GM23338 (cell line): ENCODE results near the gene LAS1L. TPM values are rescaled to one million over a fixed set of nuclear protein-coding genes. Genes with fewer than 3 reads are reported as not detected.

Experiments
- ATAC-seq: fragments of 200-7000 bp; cut with Tn5 transposase; 3 replicates; pipeline ENCODE4 v1.9.1; 2020
- DNase-seq: peaks from one replicate; pipeline ENCODE4 v3.0.0-alpha.2; 2015; ENCODE audit warnings: low spot score
- H2AFZ ChIP-seq: fragments of 200-600 bp; sonication (generic); 2 replicates; pipeline ENCODE4 v1.8.0; 2016; ENCODE audit warnings: antibody characterized with exemption, mild to moderate bottlenecking, moderate library complexity
- H3F3A ChIP-seq: fragments of 200-600 bp; sonication (generic); replicated peaks from 2 replicates; pipeline ENCODE4 v1.8.0; 2017; ENCODE audit warnings: antibody characterized with exemption, mixed run types, low read depth
- H3K27ac ChIP-seq: fragments of 200-600 bp; sonication (generic); 2 replicates; pipeline ENCODE4 v1.6.1; 2016; ENCODE audit warnings: low read depth
- H3K27me3 ChIP-seq: fragments of 200-600 bp; sonication (generic); 2 replicates; pipeline ENCODE4 v1.8.0; 2016; ENCODE audit warnings: mild to moderate bottlenecking, mixed run types, moderate library complexity; ENCODE audit not compliant: insufficient read depth
- H3K36me3 ChIP-seq: fragments of 200-600 bp; sonication (generic); 2 replicates; pipeline ENCODE4 v1.8.0; 2016; ENCODE audit warnings: mild to moderate bottlenecking; ENCODE audit not compliant: insufficient read depth
- H3K4me1 ChIP-seq: fragments of 200-600 bp; sonication (generic); 2 replicates; pipeline ENCODE4 v1.8.0; 2016; ENCODE audit warnings: mild to moderate bottlenecking, moderate library complexity; ENCODE audit not compliant: insufficient read depth
- H3K4me2 ChIP-seq: fragments of 200-600 bp; sonication (generic); 2 replicates; pipeline ENCODE4 v1.7.1; 2017; ENCODE audit warnings: mixed run types
- H3K4me3 ChIP-seq: fragments of 200-600 bp; sonication (generic); 2 replicates; pipeline ENCODE4 v1.6.1; 2016; ENCODE audit warnings: mixed run types
- H3K79me2 ChIP-seq: fragments of 200-600 bp; sonication (generic); replicated peaks from 2 replicates; pipeline ENCODE4 v1.8.0; 2017; ENCODE audit warnings: mild to moderate bottlenecking; ENCODE audit not compliant: insufficient read depth
- H3K9me2 ChIP-seq: fragments of 200-600 bp; sonication (generic); 2 replicates; pipeline ENCODE4 v1.8.0; 2017; ENCODE audit not compliant: insufficient read depth
- H4K20me1 ChIP-seq: fragments of 200-600 bp; sonication (generic); replicated peaks from 2 replicates; pipeline ENCODE4 v1.8.0; 2017; ENCODE audit warnings: mild to moderate bottlenecking; ENCODE audit not compliant: insufficient read depth
- H3K27ac Mint-ChIP-seq: 2 replicates; pipeline ENCODE4 v1.8.0; 2020; ENCODE audit warnings: inconsistent platforms, mild to moderate bottlenecking, moderate library complexity, mixed read lengths
- H3K27me3 Mint-ChIP-seq: 3 replicates; pipeline ENCODE4 v1.8.0; 2022; ENCODE audit warnings: low read depth, mild to moderate bottlenecking, moderate library complexity, mixed read lengths, inconsistent platforms; ENCODE audit not compliant: insufficient read depth, poor library complexity
- H3K36me3 Mint-ChIP-seq: 3 replicates; pipeline ENCODE4 v1.8.0; 2021; ENCODE audit warnings: low read depth, mild to moderate bottlenecking, inconsistent platforms, moderate library complexity, mixed read lengths
- H3K4me1 Mint-ChIP-seq: 3 replicates; pipeline ENCODE4 v1.8.0; 2020; ENCODE audit warnings: mild to moderate bottlenecking, inconsistent platforms, mixed read lengths
- H3K4me3 Mint-ChIP-seq: 3 replicates; pipeline ENCODE4 v1.8.0; 2021; ENCODE audit warnings: moderate library complexity, mild to moderate bottlenecking, inconsistent platforms, mixed read lengths
- H3K9me3 Mint-ChIP-seq: 3 replicates; pipeline ENCODE4 v1.8.0; 2020; ENCODE audit warnings: moderate library complexity, mild to moderate bottlenecking, inconsistent platforms, mixed read lengths
- CREB1 ChIP-seq: fragments of 250-450 bp; sonication (Bioruptor Pico); IDR thresholded peaks from 2 replicates; pipeline ENCODE4 v1.5.0; 2020; ENCODE audit warnings: low read depth, mild to moderate bottlenecking, moderate library complexity
- CTCF ChIP-seq, 2 experiments: fragments of 200-600 bp in 1 of 2; sonication (generic) in 1 of 2; conservative IDR thresholded peaks; 2 replicates each; pipeline versions ENCODE4 v1.5.1 to v1.6.1; 2016 to 2017; ENCODE audit warnings: antibody characterized with exemption in 2 of 2, low read depth in 2 of 2, mild to moderate bottlenecking in 2 of 2, moderate library complexity in 1 of 2
- EZH2 ChIP-seq: fragments of 200-600 bp; sonication (generic); IDR thresholded peaks from one replicate; pipeline ENCODE4 v1.8.0; 2017; ENCODE audit warnings: antibody characterized with exemption, mild to moderate bottlenecking, low read depth; ENCODE audit not compliant: unreplicated experiment
- EZH2phosphoT487 ChIP-seq: fragments of 200-600 bp; sonication (generic); IDR thresholded peaks from one replicate; pipeline ENCODE4 v1.8.1; 2018; ENCODE audit warnings: antibody characterized with exemption; ENCODE audit not compliant: unreplicated experiment
- JUNB ChIP-seq: IDR thresholded peaks from one replicate; pipeline ENCODE4 v1.6.1; 2016; ENCODE audit warnings: antibody characterized with exemption; ENCODE audit not compliant: unreplicated experiment
- NANOG ChIP-seq: IDR thresholded peaks from 2 replicates; pipeline ENCODE4 v1.6.1; 2016; ENCODE audit warnings: antibody characterized with exemption, borderline replicate concordance
- POLR2AphosphoS5 ChIP-seq: IDR thresholded peaks from 2 replicates; pipeline ENCODE4 v1.6.1; 2016; ENCODE audit warnings: antibody characterized with exemption, low read depth
- STAT1 ChIP-seq: IDR thresholded peaks from one replicate; pipeline ENCODE4 v1.6.1; 2016; ENCODE audit warnings: antibody characterized with exemption; ENCODE audit not compliant: unreplicated experiment
- ZNF114 ChIP-seq: fragments of 250-450 bp; sonication (Bioruptor Pico); IDR thresholded peaks from 2 replicates; pipeline ENCODE4 v1.5.0; 2020; ENCODE audit warnings: mild to moderate bottlenecking, moderate library complexity
- polyA plus RNA-seq: library from polyadenylated mRNA; unstranded; fragments of >200 nt; fragmentation: Nextera tagmentation; extraction: Ambion mirVana; gene quantifications from 2 replicates; pipeline ENCODE4 v1.2.1, GENCODE V29; 2016
- total RNA-seq: library from RNA; depleted of rRNA; stranded (reverse); fragments of >200 nt; shearing (Covaris generic); gene quantifications from 2 replicates; pipeline ENCODE4 v1.2.3, GENCODE V29; 2014
- TF ChIP-seq, protein P1 (sequence below): IDR thresholded peaks from 2 replicates; pipeline ENCODE4 v1.6.1; 2016; ENCODE audit warnings: antibody characterized with exemption
- TF ChIP-seq, protein P2 (sequence below): fragments of 250-450 bp; sonication (Bioruptor Pico); IDR thresholded peaks from 2 replicates; pipeline ENCODE4 v1.5.0; 2020; ENCODE audit warnings: mild to moderate bottlenecking, moderate library complexity
- TF ChIP-seq, protein P3 (sequence below): IDR thresholded peaks from one replicate; pipeline ENCODE4 v1.6.1; 2018; ENCODE audit warnings: antibody characterized with exemption; ENCODE audit not compliant: unreplicated experiment

LAS1L gene
- total and polyA plus RNA-seq, 2 experiments from 2014 or later: 46.5 to 64.4 TPM

- H3K79me2 ChIP-seq: no peaks in the 10 kb centered on the region
- H3K36me3 ChIP-seq: no peaks in the 10 kb centered on the region
- no peak overlapping the region for H2AFZ ChIP-seq
- DNase-seq: no peak
- H3K27ac ChIP-seq: no peak overlapping the region
- no peaks in the 10 kb centered on the region for H3K9me3 Mint-ChIP-seq
- no peaks in the 10 kb centered on the region for H3K4me1 ChIP-seq
- H3K4me3 Mint-ChIP-seq: no peak overlapping the region
- peaks cover 1% of the 10 kb centered on the region for H3K27me3 Mint-ChIP-seq
- H3F3A ChIP-seq: no peaks in the 10 kb centered on the region
- no peaks in the 10 kb centered on the region; the same call in 2 of the 3 replicates for H3K4me1 Mint-ChIP-seq
- no peaks in the 10 kb centered on the region for H3K36me3 Mint-ChIP-seq
- no peaks in the 10 kb centered on the region for H3K27me3 ChIP-seq
- H3K4me3 ChIP-seq: no peak overlapping the region
- H3K9me2 ChIP-seq: no peaks in the 10 kb centered on the region
- ATAC-seq: no peak
- no peak overlapping the region for H3K4me2 ChIP-seq
- no peaks in the 10 kb centered on the region for H4K20me1 ChIP-seq
- H3K27ac Mint-ChIP-seq: no peak overlapping the region
- TF ChIP-seq NANOG: no peak
- TF ChIP-seq EZH2: no peak
- TF ChIP-seq CREB1 (CRISPR knock-in tag): no peak
- TF ChIP-seq ZNF114: no peak
- no peak for TF ChIP-seq STAT1
- no peak for TF ChIP-seq JUNB
- TF ChIP-seq, protein P1, sequence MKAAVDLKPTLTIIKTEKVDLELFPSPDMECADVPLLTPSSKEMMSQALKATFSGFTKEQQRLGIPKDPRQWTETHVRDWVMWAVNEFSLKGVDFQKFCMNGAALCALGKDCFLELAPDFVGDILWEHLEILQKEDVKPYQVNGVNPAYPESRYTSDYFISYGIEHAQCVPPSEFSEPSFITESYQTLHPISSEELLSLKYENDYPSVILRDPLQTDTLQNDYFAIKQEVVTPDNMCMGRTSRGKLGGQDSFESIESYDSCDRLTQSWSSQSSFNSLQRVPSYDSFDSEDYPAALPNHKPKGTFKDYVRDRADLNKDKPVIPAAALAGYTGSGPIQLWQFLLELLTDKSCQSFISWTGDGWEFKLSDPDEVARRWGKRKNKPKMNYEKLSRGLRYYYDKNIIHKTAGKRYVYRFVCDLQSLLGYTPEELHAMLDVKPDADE: no peak
- no peak for TF ChIP-seq EZH2phosphoT487
- no peak for TF ChIP-seq POLR2AphosphoS5
- TF ChIP-seq, protein P2, sequence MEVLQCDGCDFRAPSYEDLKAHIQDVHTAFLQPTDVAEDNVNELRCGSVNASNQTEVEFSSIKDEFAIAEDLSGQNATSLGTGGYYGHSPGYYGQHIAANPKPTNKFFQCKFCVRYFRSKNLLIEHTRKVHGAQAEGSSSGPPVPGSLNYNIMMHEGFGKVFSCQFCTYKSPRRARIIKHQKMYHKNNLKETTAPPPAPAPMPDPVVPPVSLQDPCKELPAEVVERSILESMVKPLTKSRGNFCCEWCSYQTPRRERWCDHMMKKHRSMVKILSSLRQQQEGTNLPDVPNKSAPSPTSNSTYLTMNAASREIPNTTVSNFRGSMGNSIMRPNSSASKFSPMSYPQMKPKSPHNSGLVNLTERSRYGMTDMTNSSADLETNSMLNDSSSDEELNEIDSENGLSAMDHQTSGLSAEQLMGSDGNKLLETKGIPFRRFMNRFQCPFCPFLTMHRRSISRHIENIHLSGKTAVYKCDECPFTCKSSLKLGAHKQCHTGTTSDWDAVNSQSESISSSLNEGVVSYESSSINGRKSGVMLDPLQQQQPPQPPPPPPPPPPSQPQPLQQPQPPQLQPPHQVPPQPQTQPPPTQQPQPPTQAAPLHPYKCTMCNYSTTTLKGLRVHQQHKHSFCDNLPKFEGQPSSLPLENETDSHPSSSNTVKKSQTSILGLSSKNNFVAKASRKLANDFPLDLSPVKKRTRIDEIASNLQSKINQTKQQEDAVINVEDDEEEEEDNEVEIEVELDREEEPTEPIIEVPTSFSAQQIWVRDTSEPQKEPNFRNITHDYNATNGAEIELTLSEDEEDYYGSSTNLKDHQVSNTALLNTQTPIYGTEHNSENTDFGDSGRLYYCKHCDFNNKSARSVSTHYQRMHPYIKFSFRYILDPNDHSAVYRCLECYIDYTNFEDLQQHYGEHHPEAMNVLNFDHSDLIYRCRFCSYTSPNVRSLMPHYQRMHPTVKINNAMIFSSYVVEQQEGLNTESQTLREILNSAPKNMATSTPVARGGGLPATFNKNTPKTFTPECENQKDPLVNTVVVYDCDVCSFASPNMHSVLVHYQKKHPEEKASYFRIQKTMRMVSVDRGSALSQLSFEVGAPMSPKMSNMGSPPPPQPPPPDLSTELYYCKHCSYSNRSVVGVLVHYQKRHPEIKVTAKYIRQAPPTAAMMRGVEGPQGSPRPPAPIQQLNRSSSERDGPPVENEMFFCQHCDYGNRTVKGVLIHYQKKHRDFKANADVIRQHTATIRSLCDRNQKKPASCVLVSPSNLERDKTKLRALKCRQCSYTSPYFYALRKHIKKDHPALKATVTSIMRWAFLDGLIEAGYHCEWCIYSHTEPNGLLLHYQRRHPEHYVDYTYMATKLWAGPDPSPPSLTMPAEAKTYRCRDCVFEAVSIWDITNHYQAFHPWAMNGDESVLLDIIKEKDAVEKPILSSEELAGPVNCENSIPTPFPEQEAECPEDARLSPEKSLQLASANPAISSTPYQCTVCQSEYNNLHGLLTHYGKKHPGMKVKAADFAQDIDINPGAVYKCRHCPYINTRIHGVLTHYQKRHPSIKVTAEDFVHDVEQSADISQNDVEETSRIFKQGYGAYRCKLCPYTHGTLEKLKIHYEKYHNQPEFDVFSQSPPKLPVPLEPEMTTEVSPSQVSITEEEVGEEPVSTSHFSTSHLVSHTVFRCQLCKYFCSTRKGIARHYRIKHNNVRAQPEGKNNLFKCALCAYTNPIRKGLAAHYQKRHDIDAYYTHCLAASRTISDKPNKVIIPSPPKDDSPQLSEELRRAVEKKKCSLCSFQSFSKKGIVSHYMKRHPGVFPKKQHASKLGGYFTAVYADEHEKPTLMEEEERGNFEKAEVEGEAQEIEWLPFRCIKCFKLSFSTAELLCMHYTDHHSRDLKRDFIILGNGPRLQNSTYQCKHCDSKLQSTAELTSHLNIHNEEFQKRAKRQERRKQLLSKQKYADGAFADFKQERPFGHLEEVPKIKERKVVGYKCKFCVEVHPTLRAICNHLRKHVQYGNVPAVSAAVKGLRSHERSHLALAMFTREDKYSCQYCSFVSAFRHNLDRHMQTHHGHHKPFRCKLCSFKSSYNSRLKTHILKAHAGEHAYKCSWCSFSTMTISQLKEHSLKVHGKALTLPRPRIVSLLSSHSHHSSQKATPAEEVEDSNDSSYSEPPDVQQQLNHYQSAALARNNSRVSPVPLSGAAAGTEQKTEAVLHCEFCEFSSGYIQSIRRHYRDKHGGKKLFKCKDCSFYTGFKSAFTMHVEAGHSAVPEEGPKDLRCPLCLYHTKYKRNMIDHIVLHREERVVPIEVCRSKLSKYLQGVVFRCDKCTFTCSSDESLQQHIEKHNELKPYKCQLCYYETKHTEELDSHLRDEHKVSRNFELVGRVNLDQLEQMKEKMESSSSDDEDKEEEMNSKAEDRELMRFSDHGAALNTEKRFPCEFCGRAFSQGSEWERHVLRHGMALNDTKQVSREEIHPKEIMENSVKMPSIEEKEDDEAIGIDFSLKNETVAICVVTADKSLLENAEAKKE (CRISPR knock-in tag): no peak
- TF ChIP-seq, protein P3, sequence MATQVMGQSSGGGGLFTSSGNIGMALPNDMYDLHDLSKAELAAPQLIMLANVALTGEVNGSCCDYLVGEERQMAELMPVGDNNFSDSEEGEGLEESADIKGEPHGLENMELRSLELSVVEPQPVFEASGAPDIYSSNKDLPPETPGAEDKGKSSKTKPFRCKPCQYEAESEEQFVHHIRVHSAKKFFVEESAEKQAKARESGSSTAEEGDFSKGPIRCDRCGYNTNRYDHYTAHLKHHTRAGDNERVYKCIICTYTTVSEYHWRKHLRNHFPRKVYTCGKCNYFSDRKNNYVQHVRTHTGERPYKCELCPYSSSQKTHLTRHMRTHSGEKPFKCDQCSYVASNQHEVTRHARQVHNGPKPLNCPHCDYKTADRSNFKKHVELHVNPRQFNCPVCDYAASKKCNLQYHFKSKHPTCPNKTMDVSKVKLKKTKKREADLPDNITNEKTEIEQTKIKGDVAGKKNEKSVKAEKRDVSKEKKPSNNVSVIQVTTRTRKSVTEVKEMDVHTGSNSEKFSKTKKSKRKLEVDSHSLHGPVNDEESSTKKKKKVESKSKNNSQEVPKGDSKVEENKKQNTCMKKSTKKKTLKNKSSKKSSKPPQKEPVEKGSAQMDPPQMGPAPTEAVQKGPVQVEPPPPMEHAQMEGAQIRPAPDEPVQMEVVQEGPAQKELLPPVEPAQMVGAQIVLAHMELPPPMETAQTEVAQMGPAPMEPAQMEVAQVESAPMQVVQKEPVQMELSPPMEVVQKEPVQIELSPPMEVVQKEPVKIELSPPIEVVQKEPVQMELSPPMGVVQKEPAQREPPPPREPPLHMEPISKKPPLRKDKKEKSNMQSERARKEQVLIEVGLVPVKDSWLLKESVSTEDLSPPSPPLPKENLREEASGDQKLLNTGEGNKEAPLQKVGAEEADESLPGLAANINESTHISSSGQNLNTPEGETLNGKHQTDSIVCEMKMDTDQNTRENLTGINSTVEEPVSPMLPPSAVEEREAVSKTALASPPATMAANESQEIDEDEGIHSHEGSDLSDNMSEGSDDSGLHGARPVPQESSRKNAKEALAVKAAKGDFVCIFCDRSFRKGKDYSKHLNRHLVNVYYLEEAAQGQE: no peak
- TF ChIP-seq CTCF (conservative IDR thresholded peaks at IDR 0.05; ENCODE audit: low read depth in 2 of 2): no peak
Measured at GRCh38 chrX:65545456-65545855, 10.9 kb upstream of the LAS1L start.
